WERI-Rb-1 (cell line): ENCODE data around the gene CCDC120.

Source experiments
- DNase-seq: peaks from one replicate; pipeline ENCODE4 v3.0.0-alpha.2; 2020
- H3K27ac ChIP-seq: fragments of 250-450 bp; sonication (Bioruptor Pico); 2 replicates; pipeline ENCODE4 v1.5.1; 2020; ENCODE audit warnings: mild to moderate bottlenecking, moderate library complexity
- H3K27me3 ChIP-seq: fragments of 250-450 bp; sonication (Bioruptor Pico); 2 replicates; pipeline ENCODE4 v1.5.1; 2021; ENCODE audit warnings: mild to moderate bottlenecking, low read depth, moderate library complexity; ENCODE audit not compliant: insufficient read depth, severe bottlenecking
- H3K36me3 ChIP-seq: fragments of 250-450 bp; sonication (Bioruptor Pico); 2 replicates; pipeline ENCODE4 v1.5.1; 2020; ENCODE audit warnings: mild to moderate bottlenecking, moderate library complexity
- H3K4me3 ChIP-seq: 2 replicates; pipeline ENCODE4 v1.5.1; 2011; ENCODE audit warnings: low read depth, mild to moderate bottlenecking, control low read depth, low read length
- H3K9me3 ChIP-seq: fragments of 250-450 bp; sonication (Bioruptor Pico); 2 replicates; pipeline ENCODE4 v1.5.1; 2021; ENCODE audit warnings: mild to moderate bottlenecking, moderate library complexity; ENCODE audit not compliant: severe bottlenecking
- TF ChIP-seq, protein P1 (sequence below): IDR thresholded peaks from 2 replicates; pipeline ENCODE4 v1.5.1; 2011; ENCODE audit warnings: low read depth, mild to moderate bottlenecking, control low read depth, inconsistent platforms, low read length

CCDC120 gene

GRCh38 chrX:49117581-49117980 is 58.8 kb downstream of the CCDC120 start:
- Histone ChIP-seq H3K4me3 (no peak overlapping the region), H3K27me3 (peaks cover 8% of the 10 kb centered on the region), H3K27ac (no peak overlapping the region), H3K9me3 (no peaks in the 10 kb centered on the region), H3K36me3 (peaks cover 6% of the 10 kb centered on the region)
- DNase-seq = no peak
- TF ChIP-seq, protein P1, sequence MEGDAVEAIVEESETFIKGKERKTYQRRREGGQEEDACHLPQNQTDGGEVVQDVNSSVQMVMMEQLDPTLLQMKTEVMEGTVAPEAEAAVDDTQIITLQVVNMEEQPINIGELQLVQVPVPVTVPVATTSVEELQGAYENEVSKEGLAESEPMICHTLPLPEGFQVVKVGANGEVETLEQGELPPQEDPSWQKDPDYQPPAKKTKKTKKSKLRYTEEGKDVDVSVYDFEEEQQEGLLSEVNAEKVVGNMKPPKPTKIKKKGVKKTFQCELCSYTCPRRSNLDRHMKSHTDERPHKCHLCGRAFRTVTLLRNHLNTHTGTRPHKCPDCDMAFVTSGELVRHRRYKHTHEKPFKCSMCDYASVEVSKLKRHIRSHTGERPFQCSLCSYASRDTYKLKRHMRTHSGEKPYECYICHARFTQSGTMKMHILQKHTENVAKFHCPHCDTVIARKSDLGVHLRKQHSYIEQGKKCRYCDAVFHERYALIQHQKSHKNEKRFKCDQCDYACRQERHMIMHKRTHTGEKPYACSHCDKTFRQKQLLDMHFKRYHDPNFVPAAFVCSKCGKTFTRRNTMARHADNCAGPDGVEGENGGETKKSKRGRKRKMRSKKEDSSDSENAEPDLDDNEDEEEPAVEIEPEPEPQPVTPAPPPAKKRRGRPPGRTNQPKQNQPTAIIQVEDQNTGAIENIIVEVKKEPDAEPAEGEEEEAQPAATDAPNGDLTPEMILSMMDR = no peak
